ENCODE measurements around the gene PCID2. TPM values are rescaled to one million over a fixed set of nuclear protein-coding genes. Genes with fewer than 3 reads are reported as not detected.

Gene PCID2
- total and polyA plus RNA-seq, 5 donors from 2014 or later, result 46.8 to 95.4 (median 82.1) TPM

DNA sequence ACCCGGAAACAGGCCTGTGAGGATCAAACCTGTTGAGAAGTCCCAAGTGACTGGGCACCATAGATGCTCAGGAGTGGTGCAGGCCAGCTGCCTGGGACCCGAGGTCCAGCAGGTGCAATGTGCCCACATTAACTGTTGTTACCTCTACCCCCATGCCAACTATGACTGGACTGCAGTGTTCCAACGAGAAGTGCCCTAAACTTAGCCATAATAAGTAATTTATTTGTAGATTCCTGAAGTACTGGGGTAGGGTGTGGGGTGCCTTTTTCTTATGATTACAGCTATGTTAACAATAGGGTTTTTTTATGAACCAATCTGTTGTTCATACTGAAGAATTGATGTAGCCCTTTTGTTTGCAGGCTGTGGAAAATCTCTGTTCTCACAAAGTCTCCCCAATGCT lies 10.1 kb upstream of the PCID2 start:
- no peaks in the 10 kb centered on the region for H3K27me3 Mint-ChIP-seq
- Histone ChIP-seq H3K27me3 (ENCODE audit: control insufficient read depth, insufficient read depth, low read length) (no peaks in the 10 kb centered on the region), H3K4me3 (ENCODE audit: low read depth, low read length) (no peak overlapping the region), H3K36me3 (ENCODE audit: control insufficient read depth, insufficient read depth, low read length) (peaks cover 51% of the 10 kb centered on the region), H3K9me3 (ENCODE audit: control insufficient read depth in 2 of 2, low read length in 2 of 2) (no peaks in the 10 kb centered on the region), H3K27ac (ENCODE audit: insufficient read depth, low read length, poor library complexity, severe bottlenecking) (no peak overlapping the region), H3K4me1 (ENCODE audit: control insufficient read depth, insufficient read depth, low read length, poor library complexity, severe bottlenecking) (peaks cover 14% of the 10 kb centered on the region)
- H3K36me3 Mint-ChIP-seq, result peaks cover 23% of the 10 kb centered on the region
- H3K4me1 Mint-ChIP-seq, result peaks cover 7 to 31% (median 19%) of the 10 kb centered on the region in 4 donors
- H3K9me3 Mint-ChIP-seq, result no peaks in the 10 kb centered on the region
- no peak for ATAC-seq (ENCODE audit: low read depth in 2 of 2)
- peak overlapping the region in 1 of 3 donors; percentile 76 for H3K27ac Mint-ChIP-seq
- no peak overlapping the region for H3K4me3 Mint-ChIP-seq
- DNase-seq, result no peak

DNA sequence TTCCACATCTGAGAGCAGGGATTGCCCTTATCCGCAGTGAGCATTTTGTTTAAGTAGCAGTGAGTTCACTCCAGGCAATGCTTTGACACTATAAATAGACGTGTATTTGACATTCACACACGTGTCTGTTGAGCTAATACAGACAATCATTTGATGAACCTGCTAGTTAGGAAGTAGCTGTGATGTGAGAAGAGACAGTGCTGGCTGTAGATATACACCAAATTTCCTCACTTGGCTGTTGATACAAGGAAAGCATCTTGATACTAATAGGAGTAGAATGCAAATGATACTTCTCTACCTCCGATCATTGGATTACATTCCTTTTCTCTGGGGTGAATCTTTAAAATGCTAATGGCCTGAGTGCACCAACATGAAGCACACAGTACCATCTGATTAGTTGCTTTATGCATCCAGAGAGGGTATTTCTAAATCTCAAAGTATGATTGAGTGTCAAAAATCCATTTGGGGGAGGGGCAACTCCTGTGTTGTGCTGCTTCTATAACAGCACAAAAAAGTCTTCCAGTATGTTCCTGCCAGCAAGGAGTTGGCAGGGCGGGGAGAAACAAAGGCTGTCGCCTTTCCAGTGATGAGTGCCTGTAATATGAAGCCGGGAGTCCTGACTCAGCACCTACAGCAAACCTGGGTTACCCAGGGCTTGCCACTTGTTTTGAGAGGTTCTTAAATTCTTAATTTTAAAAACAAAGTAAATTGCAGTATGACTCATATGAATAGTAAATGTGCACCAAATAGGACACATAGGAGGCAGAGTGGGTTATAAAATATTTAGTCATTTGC lies 8.0 kb upstream of the PCID2 start:
- DNase-seq, result peak in 1 of 3 donors; percentile 9
- H3K36me3 Mint-ChIP-seq, result peaks cover 15% of the 10 kb centered on the region
- peaks cover 30% of the 10 kb centered on the region for H3K4me1 ChIP-seq (ENCODE audit: control insufficient read depth, insufficient read depth, low read length, poor library complexity, severe bottlenecking)
- H3K9me3 Mint-ChIP-seq, result no peaks in the 10 kb centered on the region
- H3K27ac ChIP-seq (ENCODE audit: insufficient read depth, low read length, poor library complexity, severe bottlenecking), result peak overlapping the region; percentile 29
- peak overlapping the region; percentile 17 for H3K4me3 ChIP-seq (ENCODE audit: low read depth, low read length)
- H3K9me3 ChIP-seq (ENCODE audit: control insufficient read depth in 2 of 2, low read length in 2 of 2), result no peaks in the 10 kb centered on the region
- peaks cover 16 to 32% (median 29%) of the 10 kb centered on the region in 4 donors for H3K4me1 Mint-ChIP-seq
- peak overlapping the region in 1 of 3 donors; percentile 1 for H3K27ac Mint-ChIP-seq
- H3K36me3 ChIP-seq (ENCODE audit: control insufficient read depth, insufficient read depth, low read length), result peaks cover 37% of the 10 kb centered on the region
- H3K27me3 ChIP-seq (ENCODE audit: control insufficient read depth, insufficient read depth, low read length), result no peaks in the 10 kb centered on the region
- H3K4me3 Mint-ChIP-seq, result peak overlapping the region in 1 of 4 donors; percentile 46
- ATAC-seq (ENCODE audit: low read depth in 2 of 2), result peak in 1 of 2 donors; percentile 22
- H3K27me3 Mint-ChIP-seq, result no peaks in the 10 kb centered on the region

DNA sequence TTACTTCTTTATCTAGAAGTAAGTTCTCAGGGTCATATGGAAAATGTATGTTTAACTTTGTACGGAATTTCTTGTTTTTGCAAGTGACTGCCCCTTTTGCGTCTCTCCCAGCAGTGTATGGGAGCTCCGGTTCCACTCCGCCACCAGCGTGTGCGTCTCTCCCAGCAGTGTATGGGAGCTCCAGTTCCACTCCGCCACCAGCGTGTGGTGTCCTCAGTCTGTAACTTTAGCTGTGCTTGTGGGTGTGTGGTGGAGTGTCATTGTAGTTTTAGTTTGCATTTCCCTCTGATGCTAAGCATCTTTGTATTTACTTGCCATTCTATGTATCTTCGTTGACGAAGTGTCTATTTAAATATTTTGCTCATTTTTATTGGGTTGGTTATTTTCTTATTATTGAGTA lies 3.3 kb upstream of the PCID2 start:
- Mint-ChIP-seq H3K27me3 (no peaks in the 10 kb centered on the region), H3K27ac (peak overlapping the region in 1 of 3 donors; percentile 44), H3K36me3 (peaks cover 10% of the 10 kb centered on the region), H3K4me1 (peaks cover 26 to 44% (median 36%) of the 10 kb centered on the region in 4 donors), H3K9me3 (no peaks in the 10 kb centered on the region), H3K4me3 (peak overlapping the region; percentile 3 to 93 (median 82))
- no peak overlapping the region for H3K4me3 ChIP-seq (ENCODE audit: low read depth, low read length)
- ATAC-seq (ENCODE audit: low read depth in 2 of 2) (no peak), DNase-seq (peak in 1 of 3 donors; percentile 14)
- H3K27ac ChIP-seq (ENCODE audit: insufficient read depth, low read length, poor library complexity, severe bottlenecking), result no peak overlapping the region
- H3K4me1 ChIP-seq (ENCODE audit: control insufficient read depth, insufficient read depth, low read length, poor library complexity, severe bottlenecking), result peaks cover 64% of the 10 kb centered on the region
- H3K27me3 ChIP-seq (ENCODE audit: control insufficient read depth, insufficient read depth, low read length), result no peaks in the 10 kb centered on the region
- H3K36me3 ChIP-seq (ENCODE audit: control insufficient read depth, insufficient read depth, low read length), result peaks cover 6% of the 10 kb centered on the region
- no peaks in the 10 kb centered on the region for H3K9me3 ChIP-seq (ENCODE audit: control insufficient read depth in 2 of 2, low read length in 2 of 2)

DNA sequence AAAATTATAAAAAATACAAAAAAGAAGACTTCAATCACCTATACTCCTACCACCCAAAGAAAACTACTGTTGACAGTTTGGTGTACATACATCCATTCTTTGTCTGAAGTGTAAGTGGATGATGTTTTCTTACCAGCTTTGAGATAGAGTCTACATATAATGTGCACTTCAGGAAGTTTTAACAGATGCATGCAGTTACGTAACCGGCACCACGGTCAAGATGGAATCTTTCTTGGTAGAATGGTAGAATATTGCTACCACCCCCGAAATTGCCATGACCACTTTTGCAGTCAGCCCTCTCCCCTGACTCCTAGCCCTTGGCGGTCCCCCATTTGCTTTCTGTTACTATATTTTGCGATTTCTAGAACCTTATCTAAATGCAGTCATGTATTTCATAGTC lies 2.4 kb upstream of the PCID2 start:
- Mint-ChIP-seq H3K4me1 (peaks cover 34 to 52% (median 43%) of the 10 kb centered on the region in 4 donors), H3K4me3 (peak overlapping the region; percentile 74 to 93 (median 88)), H3K36me3 (peaks cover 14% of the 10 kb centered on the region), H3K27me3 (no peaks in the 10 kb centered on the region), H3K9me3 (no peaks in the 10 kb centered on the region), H3K27ac (peak overlapping the region in 2 of 3 donors; percentile 56 to 71)
- H3K9me3 ChIP-seq (ENCODE audit: control insufficient read depth in 2 of 2, low read length in 2 of 2), result no peaks in the 10 kb centered on the region
- peaks cover 6% of the 10 kb centered on the region for H3K36me3 ChIP-seq (ENCODE audit: control insufficient read depth, insufficient read depth, low read length)
- no peaks in the 10 kb centered on the region for H3K27me3 ChIP-seq (ENCODE audit: control insufficient read depth, insufficient read depth, low read length)
- peaks cover 70% of the 10 kb centered on the region for H3K4me1 ChIP-seq (ENCODE audit: control insufficient read depth, insufficient read depth, low read length, poor library complexity, severe bottlenecking)
- H3K27ac ChIP-seq (ENCODE audit: insufficient read depth, low read length, poor library complexity, severe bottlenecking), result peak overlapping the region; percentile 96
- ATAC-seq (ENCODE audit: low read depth in 2 of 2), result no peak
- DNase-seq, result no peak
- H3K4me3 ChIP-seq (ENCODE audit: low read depth, low read length), result peak overlapping the region; percentile 95

DNA sequence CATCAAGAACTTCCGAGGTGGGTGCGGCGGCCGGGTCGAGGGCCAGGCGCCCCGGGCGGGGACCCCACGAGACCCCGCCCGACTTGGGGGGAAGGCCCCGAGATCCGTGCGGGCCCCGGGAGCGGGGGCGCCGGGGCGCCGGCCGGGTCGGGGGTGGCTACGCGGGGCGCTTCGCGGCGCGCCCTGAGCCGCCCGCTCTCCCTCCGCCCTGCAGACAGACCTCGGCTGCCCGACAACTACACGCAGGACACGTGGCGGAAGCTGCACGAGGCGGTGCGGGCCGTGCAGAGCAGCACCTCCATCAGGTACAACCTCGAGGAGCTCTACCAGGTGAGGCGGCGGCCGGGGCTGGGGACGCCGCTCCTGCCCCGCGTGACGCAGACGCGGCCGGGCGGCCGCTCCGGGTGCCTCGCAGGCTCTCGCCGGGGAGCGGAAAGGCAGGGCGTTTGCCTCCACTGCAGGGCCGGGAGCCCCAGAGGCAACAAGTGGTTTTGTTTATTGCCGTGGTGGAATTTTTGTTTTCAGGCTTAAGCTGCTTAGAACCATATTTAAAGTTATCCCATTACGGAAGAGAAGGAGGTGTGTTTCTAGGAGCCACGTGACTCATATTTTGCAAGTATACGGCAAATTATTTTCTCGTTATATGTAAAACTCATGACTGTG lies 1.4 kb upstream of the PCID2 start:
- Histone ChIP-seq H3K4me1 (ENCODE audit: control insufficient read depth, insufficient read depth, low read length, poor library complexity, severe bottlenecking) (peaks cover 74% of the 10 kb centered on the region), H3K9me3 (ENCODE audit: control insufficient read depth in 2 of 2, low read length in 2 of 2) (no peaks in the 10 kb centered on the region), H3K4me3 (ENCODE audit: low read depth, low read length) (peak overlapping the region; percentile 95), H3K36me3 (ENCODE audit: control insufficient read depth, insufficient read depth, low read length) (peaks cover 6% of the 10 kb centered on the region), H3K27me3 (ENCODE audit: control insufficient read depth, insufficient read depth, low read length) (no peaks in the 10 kb centered on the region), H3K27ac (ENCODE audit: insufficient read depth, low read length, poor library complexity, severe bottlenecking) (peak overlapping the region; percentile 96)
- DNase-seq, result peak; percentile 70 to 85 (median 81)
- peaks cover 22% of the 10 kb centered on the region for H3K36me3 Mint-ChIP-seq
- peak overlapping the region; percentile 47 to 88 (median 82) for H3K27ac Mint-ChIP-seq
- ATAC-seq (ENCODE audit: low read depth in 2 of 2), result peak; percentile 68 to 69
- H3K4me3 Mint-ChIP-seq, result peak overlapping the region; percentile 84 to 93 (median 91)
- no peaks in the 10 kb centered on the region for H3K27me3 Mint-ChIP-seq
- H3K9me3 Mint-ChIP-seq, result no peaks in the 10 kb centered on the region
- peaks cover 44 to 62% (median 51%) of the 10 kb centered on the region in 4 donors for H3K4me1 Mint-ChIP-seq

DNA sequence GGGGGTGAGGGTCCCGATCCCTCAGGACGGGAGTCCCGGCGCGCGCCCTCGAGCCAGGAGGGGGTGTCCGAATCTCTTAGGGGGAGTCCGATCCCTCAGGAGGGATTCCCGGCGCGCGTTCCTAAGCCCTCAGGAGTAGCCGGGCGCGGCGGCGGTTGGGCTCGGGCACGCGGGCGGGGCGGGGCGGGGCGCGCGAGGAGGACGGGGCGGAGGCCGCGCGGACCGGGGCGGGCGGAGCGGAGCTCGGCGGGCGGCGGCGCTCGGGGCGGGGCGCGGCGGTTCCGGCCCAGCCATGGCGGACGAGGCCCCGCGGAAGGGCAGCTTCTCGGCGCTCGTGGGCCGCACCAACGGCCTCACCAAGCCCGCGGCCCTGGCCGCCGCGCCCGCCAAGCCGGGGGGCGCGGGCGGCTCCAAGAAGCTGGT lies 878 bp upstream of the PCID2 start, which contains the start of gene CUL4A:
TSS of gene CUL4A (plus strand) at position 278 of the 423 bp plus-strand sequence. CDS start at position 293, 15 bp downstream.
- Mint-ChIP-seq H3K4me1 (peaks cover 45 to 63% (median 52%) of the 10 kb centered on the region in 4 donors), H3K27ac (peak within 1 kb of the TSS; percentile 82 to 88 (median 87)), H3K36me3 (peaks cover 23% of the 10 kb centered on the region), H3K27me3 (no peaks in the 10 kb centered on the region), H3K9me3 (no peaks in the 10 kb centered on the region), H3K4me3 (peak within 1 kb of the TSS; percentile 90 to 97 (median 94))
- peaks cover 72% of the 10 kb centered on the region for H3K4me1 ChIP-seq (ENCODE audit: control insufficient read depth, insufficient read depth, low read length, poor library complexity, severe bottlenecking)
- no peaks in the 10 kb centered on the region for H3K27me3 ChIP-seq (ENCODE audit: control insufficient read depth, insufficient read depth, low read length)
- H3K27ac ChIP-seq (ENCODE audit: insufficient read depth, low read length, poor library complexity, severe bottlenecking), result peak within 1 kb of the TSS; percentile 96
- peak within 1 kb of the TSS; percentile 95 for H3K4me3 ChIP-seq (ENCODE audit: low read depth, low read length)
- H3K9me3 ChIP-seq (ENCODE audit: control insufficient read depth in 2 of 2, low read length in 2 of 2), result no peaks in the 10 kb centered on the region
- DNase-seq (peak; percentile 62 to 70 (median 62)), ATAC-seq (ENCODE audit: low read depth in 2 of 2) (peak; percentile 46 to 52)
- H3K36me3 ChIP-seq (ENCODE audit: control insufficient read depth, insufficient read depth, low read length), result peaks cover 9% of the 10 kb centered on the region

DNA sequence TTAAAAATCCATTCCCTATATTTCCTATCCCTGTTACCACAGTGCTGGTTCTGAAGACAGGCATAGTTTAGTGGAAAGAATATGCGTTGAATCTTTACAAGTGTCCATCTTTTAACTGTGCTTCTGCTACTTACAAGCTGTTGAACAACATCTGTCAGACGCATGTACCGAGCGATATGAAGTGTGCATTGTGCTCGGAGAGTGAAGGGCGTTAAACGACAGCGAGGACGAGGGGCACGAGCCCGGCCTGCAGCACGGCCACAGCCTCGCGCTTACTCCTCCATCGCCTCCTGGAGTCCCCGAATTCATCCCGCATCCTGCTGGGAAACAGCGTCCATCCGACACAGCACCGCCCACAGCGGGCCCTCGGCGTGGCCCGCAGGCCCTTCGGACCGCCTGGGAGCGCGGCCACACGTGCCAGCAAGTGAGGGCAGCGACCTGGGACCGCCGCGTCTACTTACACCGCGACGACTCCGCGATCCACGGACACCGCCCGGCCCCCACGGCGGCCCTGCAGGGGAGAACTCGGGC lies 514 bp downstream of the PCID2 start:
- peak in 1 of 3 donors; percentile 52 for DNase-seq
- H3K4me3 ChIP-seq (ENCODE audit: low read depth, low read length), result peak overlapping the region; percentile 91
- no peaks in the 10 kb centered on the region for H3K27me3 ChIP-seq (ENCODE audit: control insufficient read depth, insufficient read depth, low read length)
- peaks cover 23% of the 10 kb centered on the region for H3K36me3 Mint-ChIP-seq
- no peaks in the 10 kb centered on the region for H3K9me3 ChIP-seq (ENCODE audit: control insufficient read depth in 2 of 2, low read length in 2 of 2)
- H3K9me3 Mint-ChIP-seq, result no peaks in the 10 kb centered on the region
- peak overlapping the region; percentile 86 to 97 (median 92) for H3K4me3 Mint-ChIP-seq
- peaks cover 35 to 71% (median 47%) of the 10 kb centered on the region in 4 donors for H3K4me1 Mint-ChIP-seq
- peak overlapping the region; percentile 96 for H3K27ac ChIP-seq (ENCODE audit: insufficient read depth, low read length, poor library complexity, severe bottlenecking)
- H3K27ac Mint-ChIP-seq, result peak overlapping the region; percentile 87 to 95 (median 94)
- H3K27me3 Mint-ChIP-seq, result no peaks in the 10 kb centered on the region
- peak; percentile 1 to 3 for ATAC-seq (ENCODE audit: low read depth in 2 of 2)
- H3K36me3 ChIP-seq (ENCODE audit: control insufficient read depth, insufficient read depth, low read length), result peaks cover 13% of the 10 kb centered on the region
- peaks cover 64% of the 10 kb centered on the region for H3K4me1 ChIP-seq (ENCODE audit: control insufficient read depth, insufficient read depth, low read length, poor library complexity, severe bottlenecking)
